NB4 (cell line): ENCODE results near the gene TGM3.

Source experiments
- MYC ChIP-seq: IDR thresholded peaks from 2 replicates; pipeline ENCODE4 v1.6.1; 2011; ENCODE audit warnings: low read depth, low read length
- POLR2A ChIP-seq: IDR thresholded peaks from 2 replicates; pipeline ENCODE4 v1.6.1; 2011; ENCODE audit warnings: mild to moderate bottlenecking; ENCODE audit not compliant: insufficient read length; ENCODE audit errors: extremely low read depth
- TF ChIP-seq, protein P1 (sequence below): IDR thresholded peaks from one replicate; pipeline ENCODE4 v1.5.1; 2012; ENCODE audit warnings: low read depth, low read length
- TF ChIP-seq, protein P2 (sequence below): IDR thresholded peaks from 2 replicates; pipeline ENCODE4 v1.6.1; 2011; ENCODE audit warnings: low read depth, low read length

DNA sequence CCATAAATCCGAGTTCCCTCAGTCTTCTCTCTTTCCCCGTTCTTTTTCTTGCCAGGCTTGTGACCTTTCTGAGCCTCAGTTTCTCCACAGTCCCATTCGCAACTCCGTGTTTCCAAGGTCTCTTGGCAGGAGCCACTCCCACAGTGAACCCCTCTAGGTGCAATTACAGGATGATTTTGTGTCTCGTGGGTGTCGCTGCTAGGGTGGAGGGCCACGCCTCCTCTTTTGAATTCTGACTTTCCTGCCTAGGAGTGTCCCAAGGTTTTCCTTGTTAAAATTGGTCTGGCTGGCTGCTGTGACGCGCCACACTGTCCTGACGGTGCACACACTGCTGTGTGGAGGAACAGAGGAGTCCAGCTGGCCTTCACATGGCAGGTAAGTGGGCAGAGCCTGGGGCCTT lies 84.8 kb downstream of the TGM3 start, which contains the start of gene TGM6:
- TF ChIP-seq MYC, result no peak
- no peak for TF ChIP-seq POLR2A
- TF ChIP-seq, protein P1, sequence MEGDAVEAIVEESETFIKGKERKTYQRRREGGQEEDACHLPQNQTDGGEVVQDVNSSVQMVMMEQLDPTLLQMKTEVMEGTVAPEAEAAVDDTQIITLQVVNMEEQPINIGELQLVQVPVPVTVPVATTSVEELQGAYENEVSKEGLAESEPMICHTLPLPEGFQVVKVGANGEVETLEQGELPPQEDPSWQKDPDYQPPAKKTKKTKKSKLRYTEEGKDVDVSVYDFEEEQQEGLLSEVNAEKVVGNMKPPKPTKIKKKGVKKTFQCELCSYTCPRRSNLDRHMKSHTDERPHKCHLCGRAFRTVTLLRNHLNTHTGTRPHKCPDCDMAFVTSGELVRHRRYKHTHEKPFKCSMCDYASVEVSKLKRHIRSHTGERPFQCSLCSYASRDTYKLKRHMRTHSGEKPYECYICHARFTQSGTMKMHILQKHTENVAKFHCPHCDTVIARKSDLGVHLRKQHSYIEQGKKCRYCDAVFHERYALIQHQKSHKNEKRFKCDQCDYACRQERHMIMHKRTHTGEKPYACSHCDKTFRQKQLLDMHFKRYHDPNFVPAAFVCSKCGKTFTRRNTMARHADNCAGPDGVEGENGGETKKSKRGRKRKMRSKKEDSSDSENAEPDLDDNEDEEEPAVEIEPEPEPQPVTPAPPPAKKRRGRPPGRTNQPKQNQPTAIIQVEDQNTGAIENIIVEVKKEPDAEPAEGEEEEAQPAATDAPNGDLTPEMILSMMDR, result no peak
- TF ChIP-seq, protein P2, sequence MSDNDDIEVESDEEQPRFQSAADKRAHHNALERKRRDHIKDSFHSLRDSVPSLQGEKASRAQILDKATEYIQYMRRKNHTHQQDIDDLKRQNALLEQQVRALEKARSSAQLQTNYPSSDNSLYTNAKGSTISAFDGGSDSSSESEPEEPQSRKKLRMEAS, result no peak
